KMS-11 (cell line): Measurements from ENCODE around the gene CDK11B.

ENCODE experiments used
- H2AFZ ChIP-seq: fragments of 200-600 bp; sonication (generic); 2 replicates; pipeline ENCODE4 v1.6.1; 2016; ENCODE audit warnings: antibody characterized with exemption, mixed run types, low read depth
- H3K27ac ChIP-seq: fragments of 200-600 bp; sonication (generic); 2 replicates; pipeline ENCODE4 v1.6.1; 2016; ENCODE audit warnings: mild to moderate bottlenecking, mixed run types
- H3K27me3 ChIP-seq: fragments of 200-600 bp; sonication (generic); 2 replicates; pipeline ENCODE4 v1.6.1; 2017; ENCODE audit warnings: mild to moderate bottlenecking, low read depth, mixed run types, moderate library complexity; ENCODE audit not compliant: insufficient read depth
- H3K36me3 ChIP-seq: fragments of 200-600 bp; sonication (generic); 2 replicates; pipeline ENCODE4 v1.6.1; 2017; ENCODE audit warnings: mild to moderate bottlenecking, mixed run types; ENCODE audit not compliant: insufficient read depth
- H3K4me1 ChIP-seq: fragments of 200-600 bp; sonication (generic); 2 replicates; pipeline ENCODE4 v1.6.1; 2016; ENCODE audit warnings: mild to moderate bottlenecking, low read depth, mixed run types; ENCODE audit not compliant: poor library complexity, severe bottlenecking
- H3K4me2 ChIP-seq: fragments of 200-600 bp; sonication (generic); 2 replicates; pipeline ENCODE4 v1.7.0; 2016; ENCODE audit warnings: mild to moderate bottlenecking, mixed run types
- H3K4me3 ChIP-seq: fragments of 200-600 bp; sonication (generic); IDR thresholded peaks from 2 replicates; pipeline ENCODE4 v1.6.1; 2017; ENCODE audit warnings: low read depth, low read length, mixed read lengths; ENCODE audit not compliant: insufficient read depth
- H3K79me2 ChIP-seq: fragments of 200-600 bp; sonication (generic); 2 replicates; pipeline ENCODE4 v1.6.1; 2016; ENCODE audit warnings: low read depth, mixed run types; ENCODE audit not compliant: insufficient read depth
- H3K9ac ChIP-seq: fragments of 200-600 bp; sonication (generic); 2 replicates; pipeline ENCODE4 v1.6.1; 2016; ENCODE audit warnings: mild to moderate bottlenecking, mixed run types
- H4K20me1 ChIP-seq: fragments of 200-600 bp; sonication (generic); 2 replicates; pipeline ENCODE4 v1.6.1; 2016; ENCODE audit warnings: mild to moderate bottlenecking, mixed run types; ENCODE audit not compliant: insufficient read depth
- CTCF ChIP-seq: fragments of 200-600 bp; sonication (generic); conservative IDR thresholded peaks from 2 replicates; pipeline ENCODE4 v1.6.1; 2017; ENCODE audit warnings: low read depth, mild to moderate bottlenecking, antibody characterized with exemption, low read length, moderate library complexity, mixed read lengths

The CDK11B gene

GRCh38 chr1:1626207-1627141 is 32.3 kb downstream of the CDK11B start:
- no peak overlapping the region for H3K27ac ChIP-seq
- H3K4me3 ChIP-seq, result no peak overlapping the region
- no peak overlapping the region for H3K4me2 ChIP-seq
- no peak overlapping the region for H3K9ac ChIP-seq
- no peaks in the 10 kb centered on the region for H3K36me3 ChIP-seq
- no peaks in the 10 kb centered on the region for H3K4me1 ChIP-seq
- no peaks in the 10 kb centered on the region for H3K79me2 ChIP-seq
- no peaks in the 10 kb centered on the region for H4K20me1 ChIP-seq
- no peak overlapping the region for H2AFZ ChIP-seq
- no peak for TF ChIP-seq CTCF
- no peaks in the 10 kb centered on the region for H3K27me3 ChIP-seq

- Histone ChIP-seq H3K79me2 (no peaks in the 10 kb centered on the region), H3K36me3 (no peaks in the 10 kb centered on the region), H3K4me1 (no peaks in the 10 kb centered on the region), H3K27ac (no peak overlapping the region), H3K4me2 (no peak overlapping the region), H4K20me1 (no peaks in the 10 kb centered on the region), H3K27me3 (no peaks in the 10 kb centered on the region), H2AFZ (no peak overlapping the region), H3K9ac (no peak overlapping the region), H3K4me3 (no peak overlapping the region)
- TF ChIP-seq CTCF, result no peak
Observed at GRCh38 chr1:1625824-1626206, 33.0 kb downstream of the CDK11B start.

GRCh38 chr1:1625404-1625775 is 33.4 kb downstream of the CDK11B start:
- H2AFZ ChIP-seq, result no peak overlapping the region
- H3K9ac ChIP-seq, result no peak overlapping the region
- no peak overlapping the region for H3K4me2 ChIP-seq
- no peaks in the 10 kb centered on the region for H3K79me2 ChIP-seq
- TF ChIP-seq CTCF, result no peak
- H3K27me3 ChIP-seq, result no peaks in the 10 kb centered on the region
- H3K4me3 ChIP-seq, result no peak overlapping the region
- no peak overlapping the region for H3K27ac ChIP-seq
- no peaks in the 10 kb centered on the region for H3K4me1 ChIP-seq
- no peaks in the 10 kb centered on the region for H3K36me3 ChIP-seq
- H4K20me1 ChIP-seq, result no peaks in the 10 kb centered on the region

- H3K9ac ChIP-seq, result no peak overlapping the region
- no peak overlapping the region for H3K27ac ChIP-seq
- no peak for TF ChIP-seq CTCF
- no peaks in the 10 kb centered on the region for H3K36me3 ChIP-seq
- no peaks in the 10 kb centered on the region for H3K79me2 ChIP-seq
- H3K4me3 ChIP-seq, result no peak overlapping the region
- H4K20me1 ChIP-seq, result no peaks in the 10 kb centered on the region
- H3K27me3 ChIP-seq, result no peaks in the 10 kb centered on the region
- H3K4me2 ChIP-seq, result no peak overlapping the region
- H2AFZ ChIP-seq, result no peak overlapping the region
- H3K4me1 ChIP-seq, result no peaks in the 10 kb centered on the region
Observed at GRCh38 chr1:1624443-1625403, 34.1 kb downstream of the CDK11B start.
